Neutrophil (primary cell): ENCODE data around the gene GLRX3.

ENCODE experiments used
- H3K27ac ChIP-seq: fragments of 200-600 bp; sonication (generic); 2 replicates; pipeline ENCODE4 v1.5.1; 2016; ENCODE audit warnings: mild to moderate bottlenecking, moderate library complexity
- H3K27me3 ChIP-seq: fragments of 200-600 bp; sonication (generic); 2 replicates; pipeline ENCODE4 v1.6.0; 2016; ENCODE audit warnings: mild to moderate bottlenecking
- H3K36me3 ChIP-seq: fragments of 200-600 bp; sonication (generic); 2 replicates; pipeline ENCODE4 v1.5.1; 2017
- H3K4me1 ChIP-seq, 2 experiments: fragments of 200-600 bp in 1 of 2; sonication (generic) in 1 of 2; 1 replicate in 1 of 2; 2 replicates in 1 of 2; pipeline versions ENCODE4 v1.5.1 to v1.6.1; 2013 to 2016; ENCODE audit warnings: low read depth in 1 of 2, low read length in 1 of 2, mild to moderate bottlenecking in 1 of 2, moderate library complexity in 1 of 2; ENCODE audit not compliant: control insufficient read depth in 1 of 2, insufficient read depth in 1 of 2
- H3K4me3 ChIP-seq, 2 experiments: fragments of 200-600 bp in 1 of 2; sonication (generic) in 1 of 2; 1 replicate in 1 of 2; 2 replicates in 1 of 2; pipeline ENCODE4 v1.5.1; 2013 to 2016; ENCODE audit warnings: low read depth in 1 of 2, low read length in 1 of 2, mild to moderate bottlenecking in 1 of 2, moderate library complexity in 1 of 2
- H3K9me3 ChIP-seq: fragments of 200-600 bp; sonication (generic); 2 replicates; pipeline ENCODE4 v1.5.1; 2016
- TF ChIP-seq, protein P1 (sequence below): fragments of 200-600 bp; sonication (generic); IDR thresholded peaks from 2 replicates; pipeline ENCODE4 v1.5.1; 2016; ENCODE audit warnings: antibody characterized with exemption

The GLRX3 gene

DNA sequence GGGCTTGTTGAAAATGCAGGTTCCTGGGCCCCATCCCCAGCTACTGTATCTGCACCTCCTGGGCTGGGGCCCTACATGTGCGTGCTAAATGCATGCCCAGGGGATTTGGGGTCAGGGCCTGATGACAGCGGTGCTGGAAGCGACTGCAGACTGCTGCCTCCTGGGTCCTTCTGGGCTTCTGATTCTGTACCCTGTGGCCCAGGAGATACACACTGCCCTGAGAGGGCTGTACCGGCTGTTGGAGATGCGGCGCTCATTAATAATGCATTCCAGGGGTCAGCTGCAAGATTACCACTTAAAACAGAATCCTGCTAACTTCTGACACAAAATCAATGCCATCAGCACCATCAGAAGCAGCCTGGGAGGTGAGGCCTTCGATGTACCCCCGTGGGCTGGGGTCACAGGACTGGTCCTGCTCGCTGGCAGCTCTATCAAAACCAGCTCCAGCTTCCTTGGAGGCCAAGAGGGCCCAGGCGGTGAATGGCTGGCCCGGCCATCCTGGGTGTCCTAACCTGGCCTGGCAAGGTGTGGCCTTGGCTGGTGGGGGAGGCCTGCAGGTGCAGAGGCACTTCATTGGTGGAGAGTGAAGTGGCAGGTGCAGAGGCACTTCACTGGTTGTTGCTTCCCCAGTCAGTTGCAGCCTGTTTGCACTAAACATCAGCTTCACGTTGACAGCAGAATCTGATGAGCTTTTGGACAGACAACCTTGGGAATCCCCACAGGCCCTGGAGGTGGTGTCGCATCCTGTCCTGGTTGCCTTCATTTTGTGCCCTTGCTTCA, 79.2 kb downstream of the GLRX3 start:
- H3K4me3 ChIP-seq: no peak overlapping the region
- no peaks in the 10 kb centered on the region for H3K36me3 ChIP-seq
- H3K27me3 ChIP-seq: no peaks in the 10 kb centered on the region
- no peaks in the 10 kb centered on the region for H3K4me1 ChIP-seq
- no peak overlapping the region for H3K27ac ChIP-seq
- no peaks in the 10 kb centered on the region for H3K9me3 ChIP-seq
- TF ChIP-seq, protein P1, sequence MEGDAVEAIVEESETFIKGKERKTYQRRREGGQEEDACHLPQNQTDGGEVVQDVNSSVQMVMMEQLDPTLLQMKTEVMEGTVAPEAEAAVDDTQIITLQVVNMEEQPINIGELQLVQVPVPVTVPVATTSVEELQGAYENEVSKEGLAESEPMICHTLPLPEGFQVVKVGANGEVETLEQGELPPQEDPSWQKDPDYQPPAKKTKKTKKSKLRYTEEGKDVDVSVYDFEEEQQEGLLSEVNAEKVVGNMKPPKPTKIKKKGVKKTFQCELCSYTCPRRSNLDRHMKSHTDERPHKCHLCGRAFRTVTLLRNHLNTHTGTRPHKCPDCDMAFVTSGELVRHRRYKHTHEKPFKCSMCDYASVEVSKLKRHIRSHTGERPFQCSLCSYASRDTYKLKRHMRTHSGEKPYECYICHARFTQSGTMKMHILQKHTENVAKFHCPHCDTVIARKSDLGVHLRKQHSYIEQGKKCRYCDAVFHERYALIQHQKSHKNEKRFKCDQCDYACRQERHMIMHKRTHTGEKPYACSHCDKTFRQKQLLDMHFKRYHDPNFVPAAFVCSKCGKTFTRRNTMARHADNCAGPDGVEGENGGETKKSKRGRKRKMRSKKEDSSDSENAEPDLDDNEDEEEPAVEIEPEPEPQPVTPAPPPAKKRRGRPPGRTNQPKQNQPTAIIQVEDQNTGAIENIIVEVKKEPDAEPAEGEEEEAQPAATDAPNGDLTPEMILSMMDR: no peak

DNA sequence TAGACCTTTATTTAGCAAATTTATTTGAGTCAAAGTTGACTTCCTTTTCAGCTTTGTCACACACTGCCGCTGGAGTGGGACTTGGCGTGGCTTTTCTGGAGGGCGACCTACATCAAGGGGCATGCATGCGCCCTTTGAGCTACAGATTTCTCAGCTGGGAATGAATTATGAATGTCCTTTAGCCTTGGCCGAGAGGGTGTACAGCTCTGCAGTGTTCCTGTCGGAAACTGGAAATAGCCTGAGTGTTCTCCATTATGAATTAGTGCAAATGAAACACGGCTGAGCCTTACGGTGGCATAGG, 79.7 kb downstream of the GLRX3 start:
- Histone ChIP-seq H3K27me3 (no peaks in the 10 kb centered on the region), H3K36me3 (no peaks in the 10 kb centered on the region), H3K9me3 (no peaks in the 10 kb centered on the region), H3K27ac (no peak overlapping the region), H3K4me3 (no peak overlapping the region), H3K4me1 (no peaks in the 10 kb centered on the region)
- TF ChIP-seq, protein P1: no peak

DNA sequence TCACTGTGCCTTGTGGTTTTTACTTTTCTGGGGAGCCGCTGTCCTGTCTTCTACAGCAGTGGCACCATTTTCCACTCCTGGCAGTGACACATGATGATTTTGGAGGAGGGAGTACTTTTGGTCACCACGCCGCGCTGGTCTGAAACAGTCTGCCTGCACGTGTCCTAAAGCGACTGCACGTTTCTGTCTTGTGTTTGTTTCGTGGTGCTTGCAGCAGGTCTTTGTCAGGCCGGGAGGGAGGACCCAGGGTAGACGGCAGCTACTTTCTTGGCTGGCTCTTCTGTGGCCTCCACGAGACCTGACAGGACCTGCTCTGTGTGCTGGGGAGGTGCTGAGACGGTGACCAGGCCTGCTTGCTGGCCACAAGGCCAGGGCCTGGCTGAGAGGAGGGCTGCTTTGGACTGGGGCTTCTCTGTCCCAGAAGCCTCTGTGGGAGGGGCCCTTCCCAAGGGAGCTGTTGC, 82.0 kb downstream of the GLRX3 start:
- no peaks in the 10 kb centered on the region for H3K27me3 ChIP-seq
- no peaks in the 10 kb centered on the region for H3K4me1 ChIP-seq
- no peaks in the 10 kb centered on the region for H3K9me3 ChIP-seq
- no peak overlapping the region for H3K27ac ChIP-seq
- TF ChIP-seq, protein P1: no peak
- H3K4me3 ChIP-seq: no peak overlapping the region
- no peaks in the 10 kb centered on the region for H3K36me3 ChIP-seq

DNA sequence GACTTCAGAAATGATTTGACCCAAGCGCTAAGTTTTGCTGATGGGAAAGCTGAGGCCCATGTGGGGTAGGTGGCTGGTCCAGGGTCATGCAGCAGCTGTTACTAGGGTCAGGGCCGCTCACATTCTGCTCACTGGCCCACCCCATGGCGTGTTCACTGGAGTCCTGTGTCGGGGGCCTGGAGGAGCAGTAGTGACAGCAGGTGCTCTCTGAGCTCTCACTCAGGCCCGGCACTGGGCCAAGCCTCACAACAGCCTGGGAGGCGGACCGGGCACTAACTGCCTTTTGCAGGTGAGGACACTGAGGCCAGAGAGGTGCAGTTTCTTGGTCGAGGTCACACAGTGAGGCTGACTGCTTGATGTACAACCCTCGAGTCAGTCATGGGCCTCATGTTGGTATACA, 82.7 kb downstream of the GLRX3 start:
- Histone ChIP-seq H3K36me3 (no peaks in the 10 kb centered on the region), H3K9me3 (no peaks in the 10 kb centered on the region), H3K4me3 (no peak overlapping the region), H3K4me1 (no peaks in the 10 kb centered on the region), H3K27ac (no peak overlapping the region), H3K27me3 (no peaks in the 10 kb centered on the region)
- TF ChIP-seq, protein P1: no peak

DNA sequence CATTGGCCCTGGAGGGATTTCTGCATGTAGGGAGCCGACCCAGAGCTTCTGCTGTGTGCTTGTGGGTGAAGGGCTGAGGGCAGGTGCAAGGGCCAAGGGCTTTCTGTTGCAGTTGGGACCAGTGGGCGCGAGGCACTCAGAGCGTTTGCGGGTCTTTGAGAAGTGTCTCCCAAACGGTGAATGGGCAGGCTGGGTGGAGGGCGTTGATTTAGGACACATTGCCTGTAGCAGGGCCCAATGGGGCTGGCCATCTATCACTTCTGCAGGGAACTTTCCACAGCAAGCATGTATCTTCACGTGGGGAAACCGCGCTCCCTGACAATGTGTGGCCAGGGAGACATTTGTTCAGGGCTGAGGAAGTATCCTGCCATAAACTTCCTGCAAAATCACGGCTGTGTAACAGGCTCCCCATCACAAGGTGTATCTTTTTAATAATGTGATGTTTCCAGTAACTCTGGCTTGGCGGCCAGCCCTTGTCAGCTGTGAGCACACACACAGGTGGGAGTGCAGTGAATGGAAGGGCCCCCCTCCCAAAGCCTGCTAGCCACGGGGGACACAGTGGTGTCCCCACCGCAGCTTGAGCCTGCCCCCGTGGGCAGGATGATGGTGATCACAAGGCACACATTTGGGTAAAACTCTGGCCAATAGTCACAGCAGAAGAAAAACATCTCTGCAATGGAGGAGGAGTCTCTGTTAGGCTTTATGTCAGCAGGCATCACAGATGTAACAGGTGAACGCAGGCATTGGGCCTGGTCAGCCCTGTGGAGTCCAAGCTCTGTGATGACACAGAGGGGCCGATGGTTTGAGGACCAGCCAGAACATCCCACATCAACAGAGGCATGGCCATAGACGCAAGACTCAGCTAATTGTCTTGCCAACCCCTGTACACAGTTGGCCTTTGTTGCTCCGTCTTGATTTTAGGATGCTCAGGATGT, 84.3 kb downstream of the GLRX3 start:
- H3K4me1 ChIP-seq: no peaks in the 10 kb centered on the region
- no peak overlapping the region for H3K4me3 ChIP-seq
- no peaks in the 10 kb centered on the region for H3K9me3 ChIP-seq
- no peaks in the 10 kb centered on the region for H3K27me3 ChIP-seq
- TF ChIP-seq, protein P1: no peak
- H3K36me3 ChIP-seq: no peaks in the 10 kb centered on the region
- no peak overlapping the region for H3K27ac ChIP-seq
